Heart left ventricle (tissue), 16 donors: Measurements from ENCODE around the gene KCND1. TPM values are rescaled to one million over a fixed set of nuclear protein-coding genes. Genes with fewer than 3 reads are reported as not detected.
A peak's percentile ranks its signal among the peaks of the same experiment; 100 is the strongest.

Source experiments
- ATAC-seq, 4 donors: fragments of 200-7000 bp; cut with Tn5 transposase; one replicate each; pipeline ENCODE4 v1.9.1; 2020 to 2022; ENCODE audit warnings: moderate library complexity in 4 of 4, mild to moderate bottlenecking in 3 of 4, moderate number of reproducible peaks in 1 of 4
- DNase-seq, 5 donors: peaks; one replicate each; pipeline ENCODE4 v3.0.0-alpha.2; 2020
- H3K27ac ChIP-seq, 12 donors: fragments of 200-600 bp; sonication (generic) in 4 of 12; one replicate each; pipeline versions ENCODE4 v1.5.0 to v1.8.0; 2016 to 2022; ENCODE audit warnings: mild to moderate bottlenecking in 2 of 12
- H3K27me3 ChIP-seq, 9 donors: fragments of 200-600 bp; sonication (generic) in 2 of 9; one replicate each; pipeline versions ENCODE4 v1.5.1 to v1.8.0; 2016 to 2022; ENCODE audit warnings: mild to moderate bottlenecking in 3 of 9
- H3K36me3 ChIP-seq, 9 donors: fragments of 200-600 bp; sonication (generic) in 2 of 9; one replicate each; pipeline versions ENCODE4 v1.5.0 to v1.8.0; 2018 to 2022; ENCODE audit warnings: mild to moderate bottlenecking in 2 of 9
- H3K4me1 ChIP-seq, 12 donors: fragments of 200-600 bp; sonication (generic) in 4 of 12; one replicate each; pipeline versions ENCODE4 v1.5.0 to v1.8.0; 2016 to 2022; ENCODE audit warnings: mild to moderate bottlenecking in 3 of 12
- H3K4me3 ChIP-seq, 12 donors: fragments of 200-600 bp; sonication (generic) in 4 of 12; one replicate each; pipeline versions ENCODE4 v1.5.0 to v1.8.0; 2017 to 2022; ENCODE audit warnings: mild to moderate bottlenecking in 9 of 12, moderate library complexity in 4 of 12
- H3K9me3 ChIP-seq, 12 donors: fragments of 200-600 bp; sonication (generic) in 4 of 12; one replicate each; pipeline versions ENCODE4 v1.5.0 to v1.8.0; 2016 to 2022; ENCODE audit warnings: mild to moderate bottlenecking in 1 of 12
- CTCF ChIP-seq, 12 donors: fragments of 200-600 bp; sonication (generic) in 4 of 12; IDR thresholded peaks; one replicate each; pipeline versions ENCODE4 v1.5.0 to v1.8.0; 2018 to 2022; ENCODE audit warnings: antibody characterized with exemption in 12 of 12, mild to moderate bottlenecking in 5 of 12
- POLR2A ChIP-seq, 2 donors: fragments of 450-650 bp; IDR thresholded peaks; one replicate each; pipeline ENCODE4 v1.6.1; 2017; ENCODE audit warnings: antibody characterized with exemption in 2 of 2, mild to moderate bottlenecking in 2 of 2, moderate library complexity in 2 of 2
- WGBS, 4 donors: extraction: QIAGEN DNeasy Blood & Tissue Kit in 2 of 4; methylation state at CpG; one replicate each; pipeline versions ENCODE4 v1.1.5 to v1.1.7; 2013 to 2018; 5-methylcytosine and 5-hydroxymethylcytosine counted together
- intact Hi-C, 10 donors: fragments of 100-400 bp; cut with DNase I; formaldehyde crosslinking; loops; one replicate each; pipeline versions ENCODE4 v1.11.1 to v1.14.2; 2022
- polyA plus RNA-seq, 2 donors: library from polyadenylated mRNA; stranded (reverse); fragments of 200-250 nt; gene quantifications; one replicate each; pipeline ENCODE4 v1.2.3, GENCODE V29; 2013
- total RNA-seq, 9 donors: library from RNA; depleted of rRNA in 2 of 9; stranded (reverse); fragments of >200 nt in 2 of 9; fragmentation: NEBNext Ultra II Directional in 3 of 9; extraction: Animal tissue kit (Norgen Biotek cat#: 25700) in 3 of 9; gene quantifications; one replicate each; pipeline versions ENCODE4 v1.1.0 to v1.2.4, GENCODE V29; 2016 to 2023
- donor health status: ischemic (EF 13 %, LVEDD 7.1; RV severe dilation, severe dysfunction).
- donor health status: healthy with polysubstance abuse.
- donor health status: DM: no; HTN: yes; CAD: no.
- donor health status: DM: no; HTN: no; CAD: no.
- donor health status: ischemic (EF 25% LVEDD 6.9; RV normal size, moderate dysfunction).
- donor health status: ischemic (EF 25% LVEDD 5.7; RV mildly dilated, moderate dysfunction).
- donor health status: healthy.
- donor health status: DM: yes; HTN: yes; CAD: no.
- donor health status: ischemic (EF 35%, LVEDD 5.7; RV mildly dilated, moderate dysfunction).
- donor health status: nonischemic (EF 11% LVEDD 7.7; RV severe dilation, severe dysfunction).
- donor health status: DM: yes; HTN: yes; CAD: no.
- donor health status: PGD.
- donor health status: ischemic (EF 29% LVEDD 5.4; RV normal size, mild dysfunction).
- donor health status: nonischemic (EF 23%, LVEDD 6.1; RV moderate dilation, normal function).

The KCND1 gene
- total and polyA plus RNA-seq, 11 donors, result 0.09 to 1.5 (median 0.29) TPM

GRCh38 chrX:48974033-48974432, 2.4 kb upstream of the KCND1 start:
- peaks cover 0 to 45% (median 23%) of the 10 kb centered on the region in 9 donors for H3K36me3 ChIP-seq
- no peaks in the 10 kb centered on the region for H3K9me3 ChIP-seq
- 63 to 93% (median 82%) methylated on average over 3 of the region's 3 CpGs for WGBS, 4 donors
- TF ChIP-seq POLR2A (IDR thresholded peaks at IDR 0.05), result no peak
- no peak for TF ChIP-seq CTCF (IDR thresholded peaks at IDR 0.05)
- peaks cover 0 to 9% (median 0%) of the 10 kb centered on the region in 12 donors for H3K4me1 ChIP-seq
- no peak overlapping the region for H3K4me3 ChIP-seq
- ATAC-seq (no peak), DNase-seq (no peak)
- intact Hi-C loops, result loop anchor here in 1 of 10 donors (10.0 kb wide), 1 partner anchor 61 kb away; no protein-coding TSS in a partner anchor
- peaks cover 0 to 7% (median 0%) of the 10 kb centered on the region in 9 donors for H3K27me3 ChIP-seq
- H3K27ac ChIP-seq, result no peak overlapping the region

- DNase-seq, result peak in 1 of 5 donors; percentile 24
- peaks cover 0 to 9% (median 0%) of the 10 kb centered on the region in 12 donors for H3K4me1 ChIP-seq
- peaks cover 0 to 33% (median 14%) of the 10 kb centered on the region in 9 donors for H3K36me3 ChIP-seq
- peaks cover 0 to 7% (median 0%) of the 10 kb centered on the region in 9 donors for H3K27me3 ChIP-seq
- H3K4me3 ChIP-seq, result peak overlapping the region in 10 of 12 donors; percentile 25 to 50 (median 37)
- peak overlapping the region in 6 of 12 donors; percentile 28 to 63 (median 50) for H3K27ac ChIP-seq
- intact Hi-C loops, result loop anchor here in 1 of 10 donors (10.0 kb wide), 1 partner anchor 62 kb away; no protein-coding TSS in a partner anchor
- TF ChIP-seq POLR2A (IDR thresholded peaks at IDR 0.05) (no peak), CTCF (IDR thresholded peaks at IDR 0.05) (peak in 11 of 12 donors; percentile 26 to 61 (median 42))
- no peaks in the 10 kb centered on the region for H3K9me3 ChIP-seq
- peak; percentile 17 to 54 (median 46) for ATAC-seq
- 18 to 49% (median 32%) methylated on average over 12 to 13 of the region's 13 CpGs for WGBS, 4 donors
Measured at GRCh38 chrX:48972220-48973164, 848 bp upstream of the KCND1 start.

- H3K9me3 ChIP-seq, result no peaks in the 10 kb centered on the region
- DNase-seq (no peak), ATAC-seq (no peak)
- no peak overlapping the region for H3K4me3 ChIP-seq
- intact Hi-C loops, result no loop called here
- peaks cover 0 to 9% (median 0%) of the 10 kb centered on the region in 12 donors for H3K4me1 ChIP-seq
- H3K27ac ChIP-seq, result no peak overlapping the region
- H3K27me3 ChIP-seq, result peaks cover 0 to 7% (median 0%) of the 10 kb centered on the region in 9 donors
- TF ChIP-seq CTCF (IDR thresholded peaks at IDR 0.05), result no peak
- TF ChIP-seq POLR2A (IDR thresholded peaks at IDR 0.05), result no peak
- 89 to 93% (median 91%) methylated on average over 19 to 28 of the region's 28 CpGs for WGBS, 4 donors
- peaks cover 0 to 5% (median 0%) of the 10 kb centered on the region in 9 donors for H3K36me3 ChIP-seq
Measured at GRCh38 chrX:48969471-48969870, 2.2 kb downstream of the KCND1 start.

- Histone ChIP-seq H3K27me3 (peaks cover 0 to 7% (median 0%) of the 10 kb centered on the region in 9 donors), H3K36me3 (no peaks in the 10 kb centered on the region), H3K4me1 (peaks cover 0 to 9% (median 0%) of the 10 kb centered on the region in 12 donors), H3K9me3 (no peaks in the 10 kb centered on the region), H3K27ac (no peak overlapping the region), H3K4me3 (no peak overlapping the region)
- intact Hi-C loops, result no loop called here
- DNase-seq (no peak), ATAC-seq (no peak)
- 50 to 84% (median 78%) methylated on average over 1 of the region's 1 CpG for WGBS, 4 donors
- TF ChIP-seq POLR2A (IDR thresholded peaks at IDR 0.05) (no peak), CTCF (IDR thresholded peaks at IDR 0.05) (no peak)
Measured at GRCh38 chrX:48968377-48968776, 3.3 kb downstream of the KCND1 start.
